LNCaP clone FGC (cell line): ENCODE data around the gene TMEM131.

Experiments
- DNase-seq: peaks from one replicate; pipeline ENCODE4 v3.0.0-alpha.2; 2011; ENCODE audit warnings: low read depth
- H3K4me3 ChIP-seq: 2 replicates; pipeline ENCODE4 v1.5.1; 2011; ENCODE audit warnings: mild to moderate bottlenecking, low read depth, low read length, control low read depth
- CTCF ChIP-seq: IDR thresholded peaks from 2 replicates; pipeline ENCODE4 v1.5.1; 2012; ENCODE audit warnings: mild to moderate bottlenecking; ENCODE audit not compliant: control insufficient read depth, insufficient read depth; ENCODE audit errors: extremely low read depth

The TMEM131 gene

GRCh38 chr2:97798416-97798815 lies 197.3 kb downstream of the TMEM131 start:
- no peak for TF ChIP-seq CTCF
- DNase-seq = no peak
- H3K4me3 ChIP-seq = no peak overlapping the region

GRCh38 chr2:97797355-97797754 lies 198.4 kb downstream of the TMEM131 start:
- H3K4me3 ChIP-seq = no peak overlapping the region
- DNase-seq = no peak
- TF ChIP-seq CTCF = no peak

- H3K4me3 ChIP-seq = no peak overlapping the region
- TF ChIP-seq CTCF = no peak
- no peak for DNase-seq
These were observed 199.2 kb downstream of the TMEM131 start for GRCh38 chr2:97796465-97797126.

- DNase-seq = no peak
- no peak for TF ChIP-seq CTCF
- no peak overlapping the region for H3K4me3 ChIP-seq
These were observed 203.3 kb downstream of the TMEM131 start for GRCh38 chr2:97792416-97792815.

GRCh38 chr2:97788986-97789644 lies 206.6 kb downstream of the TMEM131 start:
- no peak for TF ChIP-seq CTCF
- H3K4me3 ChIP-seq = no peak overlapping the region
- DNase-seq = no peak

GRCh38 chr2:97785818-97786217 lies 209.9 kb downstream of the TMEM131 start:
- no peak overlapping the region for H3K4me3 ChIP-seq
- TF ChIP-seq CTCF = no peak
- DNase-seq = no peak

- no peak overlapping the region for H3K4me3 ChIP-seq
- DNase-seq = no peak
- TF ChIP-seq CTCF = no peak
These were observed 210.8 kb downstream of the TMEM131 start for GRCh38 chr2:97784953-97785352.
